Smooth muscle cell of the brain vasculature (primary cell): ENCODE results near the gene DCST2.
A peak's percentile ranks its signal among the peaks of the same experiment; 100 is the strongest.

Source experiments
- DNase-seq: peaks from one replicate; pipeline ENCODE4 v3.0.0-alpha.2; 2012; ENCODE audit warnings: low read depth, low spot score

DCST2 gene

GRCh38 chr1:155010211-155010918 is 23.2 kb downstream of the DCST2 start:
- no peak for DNase-seq

- no peak for DNase-seq
Measured at GRCh38 chr1:155009742-155010141, 23.8 kb downstream of the DCST2 start.

- no peak for DNase-seq
Measured at GRCh38 chr1:155009221-155009711, 24.3 kb downstream of the DCST2 start.

- DNase-seq = no peak
Measured at GRCh38 chr1:155008015-155008941, 25.3 kb downstream of the DCST2 start.

- no peak for DNase-seq
Measured at GRCh38 chr1:155007251-155007828, 26.2 kb downstream of the DCST2 start.

GRCh38 chr1:155006601-155007101 is 26.9 kb downstream of the DCST2 start:
- no peak for DNase-seq

- no peak for DNase-seq
Measured at GRCh38 chr1:155005076-155006011, 28.2 kb downstream of the DCST2 start.

GRCh38 chr1:155004352-155005075 is 29.1 kb downstream of the DCST2 start:
- no peak for DNase-seq

- DNase-seq = no peak
Measured at GRCh38 chr1:155003766-155004351, 29.7 kb downstream of the DCST2 start.

- DNase-seq = no peak
Measured at GRCh38 chr1:155003227-155003765, 30.3 kb downstream of the DCST2 start.

GRCh38 chr1:155002464-155003226 is 30.9 kb downstream of the DCST2 start, which contains the start of gene ZBTB7B:
Gene ZBTB7B (plus strand): TSS chr1:155002802. CDS start chr1:155014661, 11,859 bp downstream.
- DNase-seq = no peak

GRCh38 chr1:155001675-155002463 is 31.7 kb downstream of the DCST2 start:
- DNase-seq = peak; percentile 98

- no peak for DNase-seq
Measured at GRCh38 chr1:155001425-155001674, 32.2 kb downstream of the DCST2 start.

GRCh38 chr1:155000726-155001424 is 32.7 kb downstream of the DCST2 start:
- no peak for DNase-seq

GRCh38 chr1:155000411-155000725 is 33.2 kb downstream of the DCST2 start:
- no peak for DNase-seq

- DNase-seq = no peak
Measured at GRCh38 chr1:154999571-155000410, 33.8 kb downstream of the DCST2 start.
